K562 treated with DMSO at 1 percent for 12 hours (cell line): ENCODE results near the gene CCNH. TPM values are rescaled to one million over a fixed set of nuclear protein-coding genes. Genes with fewer than 3 reads are reported as not detected.

Experiments used
- total RNA-seq: library from RNA; unstranded; fragments of 300-600 nt; gene quantifications from 2 replicates; pipeline ENCODE4 v1.2.3, GENCODE V29; 2022; ENCODE audit not compliant: insufficient read depth

Gene CCNH
- total RNA-seq, result 37.1 and 52.1 TPM in 2 replicates

GRCh38 chr5:87412630-87413342, at the start of gene CCNH:
CCNH (minus strand) TSS chr5:87412930; CDS start chr5:87412794, 136 bp downstream.

Other genes with a start within 250 kb of the CCNH start
- gene RASA1, start 145.0 kb downstream of the CCNH start, total RNA-seq, result 4.9 and 15.3 TPM in 2 replicates